Measurements from ENCODE around the gene NAA50. TPM values are rescaled to one million over a fixed set of nuclear protein-coding genes. Genes with fewer than 3 reads are reported as not detected.

Gene NAA50
- total and polyA plus RNA-seq, 10 of the 15 experiments (the other 5 are each of a cell fraction or from before 2014, with no cell fraction given): 31.7 to 205 (median 110) TPM

- no peak for DNase-seq (ENCODE audit: low read depth, low spot score)
- TF ChIP-seq NRF1 (conservative IDR thresholded peaks at IDR 0.05; ENCODE audit: low read depth, low read length) (no peak), STAT1 (conservative IDR thresholded peaks at IDR 0.05) (no peak), TCF3 (IDR thresholded peaks at IDR 0.05; ENCODE audit: borderline replicate concordance, insufficient read depth, low read depth, low read length) (no peak)
- in situ Hi-C loops (cut with MboI): no loop called here
- H3K27me3 ChIP-seq (replicated peaks in 1 of 2; ENCODE audit: control insufficient read depth in 2 of 2, insufficient read depth in 2 of 2, low read length in 1 of 2): no peaks in the 10 kb centered on the region
- H3K36me3 ChIP-seq (ENCODE audit: control insufficient read depth in 2 of 2, insufficient read depth in 2 of 2, low read length in 1 of 2): no peaks in the 10 kb centered on the region
- ChIA-PET RAD21 (ENCODE audit: unreplicated experiment) (no interaction called here), POLR2A (no interaction called here), SMC1A (ENCODE audit: uncharacterized antibody, unreplicated experiment) (interaction anchor here (0.7 to 1.5 kb wide), 3 partner anchors 11 to 87 kb away, joined by 3 to 4 read pairs (median 4); no protein-coding TSS in a partner anchor), CTCF (no interaction called here)
- H3K9me3 ChIP-seq (replicated peaks; ENCODE audit: control insufficient read depth, insufficient read depth, low read length): peaks cover 2% of the 10 kb centered on the region; the same call in 2 of the 3 replicates
- no peak for ATAC-seq
- no peaks in the 10 kb centered on the region for H3K4me1 ChIP-seq (ENCODE audit: control insufficient read depth, insufficient read depth, low read length)
- H3K4me2 ChIP-seq (ENCODE audit: control insufficient read depth, insufficient read depth): no peak overlapping the region
- intact Hi-C loops (cut with micrococcal nuclease; ENCODE audit: unreplicated experiment): no loop called here
- no peak overlapping the region for H3K9ac ChIP-seq (ENCODE audit: control insufficient read depth, insufficient read depth, low read length)
- BruUV-seq (replicated peaks): no TSS peak
- no peak overlapping the region for H2AFZ ChIP-seq (ENCODE audit: control insufficient read depth, low read depth, low read length)
- 100% methylated on average over 3 of the region's 3 CpGs for WGBS (ENCODE audit: insufficient coverage, insufficient replicate concordance, low lambda C conversion rate, missing lambda C conversion rate)
- no peak overlapping the region for H3K27ac ChIP-seq (ENCODE audit: control insufficient read depth, insufficient read depth)
- FAIRE-seq: no peak
- no peaks in the 10 kb centered on the region for H4K20me1 ChIP-seq (ENCODE audit: control insufficient read depth, insufficient read depth)
- H3K4me3 ChIP-seq: no peak overlapping the region
- H3K79me2 ChIP-seq (ENCODE audit: control insufficient read depth, insufficient read depth, low read length): no peaks in the 10 kb centered on the region
Measured at GRCh38 chr3:113684271-113684819, 61.7 kb downstream of the NAA50 start.

- RAD21 ChIA-PET (ENCODE audit: unreplicated experiment): no interaction called here
- intact Hi-C loops (cut with micrococcal nuclease; ENCODE audit: unreplicated experiment): no loop called here
- CTCF ChIA-PET: interaction anchor here (0.7 to 1.1 kb wide), 3 partner anchors 15 to 339 kb away, joined by 3 read pairs; no protein-coding TSS in a partner anchor
- 95% methylated on average over 4 of the region's 4 CpGs for WGBS (ENCODE audit: insufficient coverage, insufficient replicate concordance, low lambda C conversion rate, missing lambda C conversion rate)
- FAIRE-seq (no peak), ATAC-seq (no peak), DNase-seq (ENCODE audit: low read depth, low spot score) (no peak)
- H3K27me3 ChIP-seq (replicated peaks in 1 of 2; ENCODE audit: control insufficient read depth in 2 of 2, insufficient read depth in 2 of 2, low read length in 1 of 2): no peaks in the 10 kb centered on the region
- H2AFZ ChIP-seq (ENCODE audit: control insufficient read depth, low read depth, low read length): no peak overlapping the region
- H3K4me3 ChIP-seq: no peak overlapping the region
- in situ Hi-C loops (cut with MboI): no loop called here
- no TSS peak for BruUV-seq (replicated peaks)
- H3K4me2 ChIP-seq (ENCODE audit: control insufficient read depth, insufficient read depth): no peak overlapping the region
- H3K79me2 ChIP-seq (ENCODE audit: control insufficient read depth, insufficient read depth, low read length): no peaks in the 10 kb centered on the region
- no peaks in the 10 kb centered on the region for H3K4me1 ChIP-seq (ENCODE audit: control insufficient read depth, insufficient read depth, low read length)
- no peaks in the 10 kb centered on the region for H4K20me1 ChIP-seq (ENCODE audit: control insufficient read depth, insufficient read depth)
- POLR2A ChIA-PET: no interaction called here
- SMC1A ChIA-PET (ENCODE audit: uncharacterized antibody, unreplicated experiment): interaction anchor here (0.7 to 0.8 kb wide), 2 partner anchors 16 to 26 kb away, joined by 4 read pairs; no protein-coding TSS in a partner anchor
- no peak overlapping the region for H3K27ac ChIP-seq (ENCODE audit: control insufficient read depth, insufficient read depth)
- no peak overlapping the region for H3K9ac ChIP-seq (ENCODE audit: control insufficient read depth, insufficient read depth, low read length)
- H3K36me3 ChIP-seq (ENCODE audit: control insufficient read depth in 2 of 2, insufficient read depth in 2 of 2, low read length in 1 of 2): peaks cover 0 to 7% of the 10 kb centered on the region in 2 experiments; a peak in 1 of 4 replicates
- no peaks in the 10 kb centered on the region for H3K9me3 ChIP-seq (replicated peaks; ENCODE audit: control insufficient read depth, insufficient read depth, low read length)
- TF ChIP-seq ZNF384 (IDR thresholded peaks at IDR 0.05; ENCODE audit: borderline replicate concordance, low read depth, low read length) (no peak), ZNF622 (IDR thresholded peaks at IDR 0.05) (no peak), STAT3 (IDR thresholded peaks at IDR 0.05; ENCODE audit: low read depth, low read length) (no peak), POLR2A (IDR thresholded peaks at IDR 0.05; ENCODE audit: low read depth, low read length) (no peak), SUPT20H (IDR thresholded peaks at IDR 0.05; ENCODE audit: borderline replicate concordance, control insufficient read depth, low read depth, low read length) (no peak), ZNF687 (IDR thresholded peaks at IDR 0.05) (no peak), FOXM1 (IDR thresholded peaks at IDR 0.05; ENCODE audit: low read depth, low read length) (no peak), NFXL1 (IDR thresholded peaks at IDR 0.05; ENCODE audit: borderline replicate concordance) (no peak)
- TF ChIP-seq, protein P1, sequence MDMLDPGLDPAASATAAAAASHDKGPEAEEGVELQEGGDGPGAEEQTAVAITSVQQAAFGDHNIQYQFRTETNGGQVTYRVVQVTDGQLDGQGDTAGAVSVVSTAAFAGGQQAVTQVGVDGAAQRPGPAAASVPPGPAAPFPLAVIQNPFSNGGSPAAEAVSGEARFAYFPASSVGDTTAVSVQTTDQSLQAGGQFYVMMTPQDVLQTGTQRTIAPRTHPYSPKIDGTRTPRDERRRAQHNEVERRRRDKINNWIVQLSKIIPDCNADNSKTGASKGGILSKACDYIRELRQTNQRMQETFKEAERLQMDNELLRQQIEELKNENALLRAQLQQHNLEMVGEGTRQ (IDR thresholded peaks at IDR 0.05; ENCODE audit: borderline replicate concordance, low read depth, low read length): no peak
Measured at GRCh38 chr3:113678773-113679172, 67.3 kb downstream of the NAA50 start.

All from GM12878 (cell line).